Hippocampal formation (tissue), 2 donors: ENCODE results near the gene VMAC.
A peak's percentile ranks its signal among the peaks of the same experiment; 100 is the strongest.
"Not testable (repeated sequence)": the region's sequence is repeated elsewhere in the genome, so short reads cannot be mapped to it uniquely, and the experiment has no call there.

Experiments
- DNase-seq, 2 donors: peaks; one replicate each; lab custom pipeline; 2025; lab: John Stamatoyannopoulos, UW

VMAC gene

DNA sequence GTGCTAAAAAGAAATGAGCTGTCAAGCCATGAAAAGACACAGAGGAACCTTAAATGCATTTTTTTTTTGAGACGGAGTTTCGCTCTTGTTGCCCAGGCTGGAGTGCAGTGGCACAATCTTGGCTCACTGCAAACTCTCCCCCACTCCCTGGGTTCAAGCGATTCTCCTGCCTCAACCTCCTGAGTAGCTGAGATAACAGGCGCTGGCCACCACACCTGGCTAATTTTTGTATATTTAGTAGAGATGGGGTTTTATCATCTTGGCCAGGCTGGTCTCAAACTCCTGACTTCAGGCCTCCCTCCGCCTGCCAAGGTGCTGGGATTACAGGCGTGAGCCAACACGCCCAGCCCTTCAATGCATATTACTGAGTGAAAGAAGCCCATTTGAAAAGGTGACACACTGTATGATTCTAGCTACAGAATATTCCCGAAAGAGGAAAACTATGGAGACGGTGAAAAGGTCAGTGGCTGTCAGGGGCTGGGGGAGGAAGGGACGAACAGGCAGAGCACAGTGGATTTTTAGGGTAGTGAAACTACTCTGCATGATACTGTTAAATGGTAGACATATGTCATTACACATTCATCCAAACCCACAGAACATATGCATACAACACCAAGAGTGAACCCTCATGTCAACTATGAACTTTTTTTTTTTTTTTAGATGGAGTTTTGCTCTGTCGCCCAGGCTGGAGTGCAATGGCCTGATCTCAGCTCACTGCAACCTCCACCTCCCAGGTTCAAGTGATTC is 20.4 kb upstream of the VMAC start:
- not testable (repeated sequence) for DNase-seq

DNA sequence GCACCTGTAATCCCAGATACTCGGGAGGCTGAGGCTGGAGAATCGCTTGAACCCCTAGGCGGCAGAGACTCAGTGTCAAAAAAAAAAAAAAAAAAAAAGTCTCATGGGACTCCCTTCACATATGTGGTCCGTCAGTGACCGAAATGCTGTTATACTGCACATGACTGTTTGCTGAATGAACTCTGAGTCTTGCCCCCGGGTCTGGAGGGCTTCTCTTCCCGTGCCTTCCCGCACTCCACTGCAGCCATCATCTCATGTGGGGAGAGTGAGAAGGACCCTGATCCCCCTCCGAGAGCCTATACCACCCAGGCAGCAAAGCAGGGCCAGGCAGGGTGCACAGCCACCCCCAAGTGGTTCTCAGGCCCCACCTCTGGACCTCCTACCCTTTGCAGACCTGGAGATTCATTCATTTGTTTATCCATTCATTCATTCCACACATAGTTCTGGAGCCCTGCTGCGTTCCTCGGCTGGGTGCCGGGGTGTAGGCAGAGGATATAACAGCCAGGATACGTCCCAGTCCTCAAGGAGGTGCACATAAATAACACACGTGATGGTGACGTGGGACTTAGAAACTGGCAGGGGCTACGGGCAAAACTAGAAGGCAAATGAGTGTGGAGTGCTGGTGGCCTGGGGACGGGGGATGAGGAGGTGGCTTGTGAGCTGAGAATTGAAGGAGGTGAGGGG is 15.2 kb upstream of the VMAC start:
- DNase-seq: no peak

DNA sequence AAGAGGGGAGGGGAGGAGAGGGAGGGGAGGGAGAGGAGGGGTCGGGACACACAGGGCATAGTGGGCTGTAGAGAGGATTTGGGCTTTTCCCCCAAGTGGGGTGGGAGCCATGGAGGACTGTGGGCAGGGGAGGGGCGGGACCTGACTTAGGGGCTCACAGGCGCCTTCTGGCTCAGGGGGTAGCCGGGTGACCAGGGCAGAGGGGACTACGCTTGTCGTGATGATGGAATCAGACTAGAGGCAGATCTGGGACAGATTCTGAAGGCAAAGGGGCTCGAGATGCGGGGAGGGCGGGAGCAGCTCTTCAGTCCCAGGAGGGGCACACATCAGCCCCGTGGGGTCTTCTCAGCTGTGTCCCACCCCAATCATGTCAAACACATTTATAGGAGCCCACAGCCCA is 14.6 kb upstream of the VMAC start:
- no peak for DNase-seq

DNA sequence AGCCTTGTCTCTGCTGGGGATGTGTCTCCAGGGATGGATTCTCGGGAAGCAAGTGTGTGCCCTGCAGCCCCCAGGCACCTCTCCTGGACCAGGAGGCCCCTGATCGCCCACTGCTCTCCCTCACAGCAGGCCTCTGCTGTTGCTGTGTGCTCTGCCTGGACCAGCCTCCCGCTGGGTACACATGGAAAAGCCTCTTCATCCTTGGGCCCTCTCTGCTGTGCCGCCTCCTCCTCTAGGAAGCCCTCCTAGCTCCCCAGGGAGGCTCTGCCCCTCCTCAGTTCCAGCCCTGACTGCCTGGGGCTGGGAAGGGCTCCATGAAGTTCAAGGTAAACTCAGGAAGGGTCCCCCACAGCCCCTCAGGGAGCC is 13.1 kb upstream of the VMAC start:
- no peak for DNase-seq

DNA sequence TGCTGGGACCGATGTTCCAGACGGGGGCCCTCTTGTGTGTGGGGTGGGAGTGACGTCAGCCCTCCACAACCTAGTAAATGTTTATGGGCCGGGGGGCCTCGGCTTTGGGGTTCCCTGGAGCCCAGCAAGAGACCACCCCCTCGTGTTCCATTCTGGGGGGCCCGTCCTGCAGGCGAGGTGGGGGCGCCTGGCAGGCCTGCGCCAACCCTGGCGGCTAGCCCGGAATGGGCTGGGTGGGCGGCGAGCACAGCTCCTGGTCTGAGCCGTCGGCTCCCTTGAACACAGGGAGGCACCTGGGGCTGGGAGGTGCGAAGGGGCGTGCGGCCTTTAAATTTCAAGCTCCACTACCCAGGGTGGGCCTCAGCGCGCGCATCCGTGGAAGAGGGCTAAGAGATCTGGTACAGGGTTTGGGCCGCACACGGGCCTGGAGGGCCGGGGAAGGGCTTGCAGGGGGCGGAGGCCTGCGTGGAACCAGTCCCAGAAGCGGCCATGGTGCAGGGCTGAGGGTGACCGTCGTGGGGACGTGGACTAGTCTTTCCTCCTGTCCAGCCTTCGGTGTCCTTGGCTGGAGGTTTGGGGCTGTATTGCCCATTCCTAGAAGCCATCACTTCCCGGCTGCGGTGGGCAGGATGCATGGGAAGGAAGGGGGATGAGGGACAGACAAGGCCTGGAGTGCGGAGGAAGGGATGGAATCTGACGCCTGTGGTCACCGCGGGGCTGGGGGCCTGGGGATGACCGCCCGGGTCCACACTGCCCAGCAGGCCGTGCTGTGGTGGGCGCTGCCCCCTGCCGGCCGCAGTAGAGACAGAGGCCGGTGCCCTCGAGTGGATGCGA is 12.5 kb upstream of the VMAC start:
- peak in 1 of 2 donors; percentile 10 for DNase-seq

DNA sequence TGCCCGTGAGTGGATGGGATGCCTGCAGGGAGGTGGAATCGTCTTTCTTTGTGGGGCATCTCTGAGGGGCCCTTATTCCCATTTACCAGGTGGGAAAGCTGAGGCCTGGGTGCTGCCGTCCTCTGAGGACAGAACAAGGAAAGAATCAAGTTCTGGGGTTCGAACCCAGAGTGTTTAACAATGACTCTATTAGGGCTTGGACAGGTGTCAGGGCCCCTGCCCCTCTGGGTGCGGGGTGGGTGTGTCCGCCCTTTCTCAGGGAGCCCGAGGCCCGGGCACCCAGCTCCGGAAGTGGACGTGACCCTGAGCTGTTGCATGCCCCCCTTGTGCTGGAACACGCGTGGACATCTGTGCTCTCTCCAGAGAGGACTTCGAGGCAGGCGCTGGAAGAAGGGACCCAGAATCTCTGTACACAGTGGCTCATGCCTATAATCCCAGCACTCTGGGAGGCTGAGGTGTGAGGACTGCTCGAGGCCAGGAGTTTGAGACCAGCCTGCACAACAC is 11.8 kb upstream of the VMAC start:
- no peak for DNase-seq

DNA sequence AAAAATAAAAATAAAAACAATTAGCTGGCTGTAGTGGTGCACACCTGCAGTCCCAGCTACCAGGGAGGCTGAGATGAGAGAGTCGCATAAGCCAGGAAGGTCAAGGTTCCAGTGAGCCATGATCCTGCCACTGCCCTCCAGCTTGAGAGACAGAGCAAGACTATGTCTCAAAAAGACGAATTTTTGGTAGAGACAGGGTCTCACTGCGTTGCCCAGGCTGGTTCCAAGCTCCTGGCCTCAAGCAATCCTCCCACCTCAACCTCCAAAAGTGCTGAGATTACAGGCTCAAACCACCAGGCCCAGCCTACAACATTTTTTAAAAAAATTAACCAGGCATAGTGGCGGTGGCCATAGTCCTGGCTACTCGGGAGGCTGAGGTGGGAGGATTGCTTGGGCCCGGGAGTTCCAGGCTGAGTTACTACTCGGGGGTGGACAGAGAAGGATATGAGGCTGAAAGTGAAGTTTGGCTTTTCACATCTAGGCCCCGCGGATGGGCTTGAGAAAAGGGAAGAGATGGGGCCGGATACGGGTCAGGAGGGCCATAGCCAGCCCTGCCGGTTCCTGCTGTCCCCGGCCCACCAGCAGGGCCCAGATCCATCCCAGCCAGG is 11.3 kb upstream of the VMAC start:
- no peak for DNase-seq

DNA sequence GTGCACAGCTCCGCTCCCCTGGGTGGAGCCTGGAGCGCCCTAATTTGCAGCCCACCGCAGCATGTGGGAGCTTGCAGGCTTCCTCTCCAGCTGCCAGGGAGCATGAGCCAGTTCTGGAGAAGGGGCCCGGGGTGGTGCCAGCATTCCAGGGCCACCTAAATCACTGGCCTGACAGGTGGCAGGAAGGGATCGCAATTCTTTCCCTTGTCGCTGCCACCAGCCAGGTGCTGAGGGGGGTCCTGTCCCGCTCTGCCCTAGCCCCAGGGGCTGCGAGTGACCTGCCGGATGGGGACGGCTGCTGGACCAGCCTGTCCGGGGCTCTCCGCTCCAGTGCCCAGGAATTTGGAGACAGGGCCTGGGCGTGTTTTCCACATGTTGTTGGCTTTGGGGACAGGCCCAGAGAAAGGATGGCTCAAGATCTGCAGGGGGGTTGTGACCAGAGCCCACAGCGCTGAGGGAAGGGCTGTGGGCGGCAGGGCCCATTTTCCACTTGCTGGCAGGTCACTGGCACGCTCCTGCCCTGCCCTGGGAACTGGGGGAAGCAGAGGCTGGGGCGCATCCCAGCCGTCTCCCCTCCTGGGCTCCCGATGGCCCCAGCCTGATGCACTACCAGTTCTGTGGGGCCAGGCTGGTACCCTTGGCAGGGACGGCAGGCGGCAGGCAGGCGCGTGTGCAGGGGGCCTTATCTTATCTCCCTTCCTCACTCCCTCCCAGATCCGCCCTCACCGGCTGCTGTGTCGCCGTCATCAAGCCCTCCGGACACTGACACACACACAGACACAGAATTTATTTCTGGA is 10.6 kb upstream of the VMAC start:
- no peak for DNase-seq

DNA sequence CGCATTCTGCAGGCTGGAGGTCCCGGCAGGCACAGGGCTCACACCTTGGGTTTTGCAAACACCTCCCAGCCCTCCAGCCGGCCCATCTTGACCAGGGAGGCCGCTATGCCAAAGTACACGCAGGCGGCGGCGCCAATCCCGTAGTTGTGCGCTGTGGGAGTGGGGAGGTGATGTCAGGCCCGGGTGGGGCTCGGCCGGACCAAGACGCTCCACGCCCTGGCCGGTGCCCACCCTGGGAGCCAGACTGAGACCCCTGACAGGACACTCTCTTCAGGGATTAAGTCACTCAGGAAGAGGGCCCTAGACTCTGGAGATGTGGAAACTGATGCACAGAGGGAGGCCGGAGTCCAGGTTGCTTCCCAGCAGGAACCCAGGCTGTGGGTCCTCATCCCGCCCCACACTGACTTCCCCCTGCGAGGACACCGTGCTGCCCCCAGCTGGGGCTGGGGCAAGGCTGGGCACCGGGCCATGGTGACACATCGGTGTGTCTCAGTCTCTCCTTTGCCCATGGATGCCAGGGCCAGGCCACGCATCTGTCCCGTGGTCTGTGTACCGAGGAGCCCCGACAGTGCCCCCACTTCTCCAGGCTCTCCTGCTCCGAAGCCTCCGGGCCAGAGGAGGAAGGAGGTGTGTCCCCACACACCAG is 9.8 kb upstream of the VMAC start:
- no peak for DNase-seq

DNA sequence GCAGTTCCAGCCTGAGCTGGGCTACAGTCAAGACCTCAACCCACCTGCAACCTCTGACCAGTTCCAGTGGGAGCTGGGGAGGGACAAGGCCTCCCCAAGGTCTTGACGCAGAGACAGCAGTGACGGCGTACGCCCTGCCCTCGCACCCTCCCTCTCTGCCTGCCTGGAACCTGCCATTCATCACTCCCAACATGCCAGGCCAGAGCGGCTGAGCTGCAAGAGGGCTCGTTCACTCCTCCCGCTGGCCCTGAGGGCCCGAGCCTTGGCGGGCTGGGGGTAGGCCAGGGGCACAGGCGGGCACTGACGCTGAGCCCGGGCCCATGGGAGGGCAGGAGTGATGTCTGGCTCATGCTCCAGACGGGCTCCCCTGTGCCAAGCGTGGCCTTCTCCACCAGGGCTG is 9.3 kb upstream of the VMAC start:
- no peak for DNase-seq

DNA sequence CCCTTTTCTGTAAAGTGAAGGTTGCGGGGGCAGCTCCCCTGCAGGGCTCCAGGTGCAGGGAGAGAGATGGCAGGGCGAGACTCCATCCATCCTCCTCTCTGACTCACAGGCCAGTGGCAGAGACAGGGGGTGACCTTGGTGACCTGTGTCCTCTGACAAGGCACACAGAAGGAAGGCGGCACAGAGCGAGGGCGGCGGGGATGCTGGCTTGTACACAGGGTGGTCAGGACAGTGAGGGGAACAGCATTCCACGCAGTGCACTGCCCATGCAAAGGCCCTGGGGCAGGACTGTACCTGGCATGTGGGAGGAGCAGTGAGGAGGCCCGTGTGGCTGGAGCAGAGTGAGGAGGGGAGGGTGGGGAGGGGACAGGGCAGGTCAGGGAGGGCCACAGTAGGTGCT is 8.8 kb upstream of the VMAC start:
- DNase-seq: no peak

DNA sequence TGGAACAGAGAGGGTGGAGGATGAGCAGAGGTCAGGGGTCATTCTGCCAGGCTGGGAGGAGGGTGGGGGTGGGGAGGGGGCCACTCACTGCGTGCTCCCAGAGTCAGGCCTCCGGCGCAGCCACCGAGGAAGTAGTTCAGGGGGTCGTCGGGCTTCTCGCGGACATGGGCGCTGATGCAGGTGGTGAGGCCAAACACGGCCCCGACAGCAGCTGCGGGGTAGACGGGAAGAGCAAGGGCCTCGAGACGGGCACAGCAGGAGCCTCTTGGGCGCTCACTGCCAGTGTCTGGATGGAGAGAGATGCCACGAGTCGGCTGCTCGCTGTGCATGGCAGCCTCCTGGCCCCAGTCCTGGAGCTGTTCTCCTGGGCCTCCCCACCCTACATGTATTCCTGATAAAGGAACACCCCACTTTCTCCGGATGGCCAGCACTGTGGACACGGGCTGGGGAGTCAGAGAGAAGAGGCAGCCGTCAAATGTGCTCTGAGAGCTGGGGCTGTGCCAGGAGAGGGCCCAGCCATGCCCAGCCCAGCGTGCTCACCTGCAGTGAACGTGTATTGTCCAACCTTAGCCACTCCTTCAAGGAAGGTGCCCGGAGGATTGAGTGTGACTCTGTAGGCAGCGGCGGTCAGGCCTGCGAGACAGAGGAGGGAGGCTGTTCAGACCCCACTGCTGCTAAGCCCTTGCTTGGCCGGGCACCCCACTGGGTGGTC is 8.2 kb upstream of the VMAC start:
- DNase-seq: no peak

DNA sequence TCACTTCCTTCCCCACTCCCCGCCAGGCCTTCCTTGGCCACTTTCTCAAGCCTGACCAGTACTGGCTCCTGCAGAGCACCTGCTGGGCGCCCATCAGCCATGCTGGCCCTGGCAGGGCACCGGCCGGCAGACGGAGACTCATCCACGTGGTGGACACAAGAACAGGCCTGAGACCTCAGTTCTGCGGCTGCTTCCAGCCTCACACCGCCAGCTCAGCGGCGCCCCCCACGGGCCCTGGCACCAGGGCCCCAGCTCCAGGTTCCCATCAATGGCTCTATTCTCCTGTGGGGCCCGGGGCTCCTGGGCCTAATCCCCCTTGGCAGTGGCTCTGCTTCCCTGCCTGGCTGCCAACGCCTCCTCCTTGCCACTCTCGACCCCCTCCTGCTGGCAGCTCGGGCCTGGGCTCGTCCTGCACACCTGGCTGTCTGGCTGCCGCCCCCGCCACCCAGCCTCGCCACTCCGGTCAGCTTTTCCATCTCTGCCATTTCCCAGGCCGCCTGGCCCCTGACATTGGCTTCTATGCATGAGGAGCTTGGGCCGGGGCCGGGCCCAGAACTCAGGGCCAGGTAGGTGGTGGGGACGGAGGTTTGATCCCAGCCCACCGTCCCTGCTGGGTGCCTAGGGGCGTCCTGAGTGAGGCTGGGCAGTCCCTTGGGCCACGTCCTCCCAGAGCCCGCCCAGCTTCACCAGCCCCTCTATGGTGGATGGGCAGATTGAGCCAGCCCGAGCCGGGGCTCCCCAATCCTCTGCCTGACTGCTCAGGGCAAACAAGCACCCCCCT is 7.3 kb upstream of the VMAC start:
- no peak for DNase-seq

DNA sequence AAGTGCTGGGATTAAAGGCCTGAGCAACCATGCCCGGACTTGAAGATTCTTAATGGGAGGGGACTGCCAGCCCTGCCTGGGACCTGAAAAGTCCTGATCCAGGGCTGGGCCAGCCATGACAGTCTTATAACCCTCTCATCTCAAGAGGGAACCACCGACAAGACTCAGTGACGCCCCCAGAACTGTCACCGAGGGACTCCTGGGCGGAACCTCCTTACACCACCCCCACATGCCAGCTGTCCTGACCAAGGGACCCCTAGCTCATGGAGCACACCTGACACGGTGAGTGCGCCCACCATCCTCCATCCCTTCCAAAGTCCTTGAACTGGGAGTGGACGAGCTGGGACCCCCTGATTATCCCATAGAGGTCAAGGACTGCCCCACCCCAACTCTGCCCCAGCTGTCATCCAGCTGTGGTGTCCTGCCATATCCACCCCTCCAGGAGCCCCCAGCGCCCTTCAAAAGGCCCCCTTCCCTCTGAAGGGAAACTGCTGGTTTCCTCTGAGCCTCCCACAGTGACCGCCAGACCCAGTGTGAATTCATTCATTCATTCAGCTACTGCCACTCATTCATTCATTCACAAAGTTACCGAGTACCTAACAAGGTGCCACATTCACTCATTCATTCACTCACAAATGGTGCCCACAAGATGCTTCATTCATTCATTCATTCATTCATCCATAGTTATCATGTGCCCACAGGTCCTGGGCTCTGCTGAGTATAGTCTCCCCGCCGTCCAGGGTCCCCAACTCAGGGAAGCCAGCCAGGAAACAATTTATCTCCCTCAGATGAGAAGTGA is 4.7 kb upstream of the VMAC start:
- DNase-seq: no peak

DNA sequence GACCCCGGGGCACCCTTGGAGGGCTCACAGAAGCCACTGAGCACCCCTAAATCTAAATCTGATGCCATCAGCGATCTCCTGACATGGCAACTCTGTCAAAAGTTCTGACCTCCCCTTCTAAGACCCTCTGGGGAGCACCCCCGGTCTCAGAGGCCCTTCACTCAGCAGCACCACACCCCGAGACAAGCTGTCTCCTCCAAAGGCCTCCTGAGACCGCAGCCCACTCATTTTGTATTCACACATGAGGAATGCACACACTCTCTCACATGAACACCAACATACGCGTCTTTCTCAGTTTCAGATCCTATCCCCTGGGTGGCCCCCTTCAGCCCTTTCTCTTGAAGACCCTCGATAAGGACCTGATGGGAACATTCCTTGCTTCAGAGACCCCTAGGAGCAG is 3.7 kb upstream of the VMAC start:
- no peak for DNase-seq

DNA sequence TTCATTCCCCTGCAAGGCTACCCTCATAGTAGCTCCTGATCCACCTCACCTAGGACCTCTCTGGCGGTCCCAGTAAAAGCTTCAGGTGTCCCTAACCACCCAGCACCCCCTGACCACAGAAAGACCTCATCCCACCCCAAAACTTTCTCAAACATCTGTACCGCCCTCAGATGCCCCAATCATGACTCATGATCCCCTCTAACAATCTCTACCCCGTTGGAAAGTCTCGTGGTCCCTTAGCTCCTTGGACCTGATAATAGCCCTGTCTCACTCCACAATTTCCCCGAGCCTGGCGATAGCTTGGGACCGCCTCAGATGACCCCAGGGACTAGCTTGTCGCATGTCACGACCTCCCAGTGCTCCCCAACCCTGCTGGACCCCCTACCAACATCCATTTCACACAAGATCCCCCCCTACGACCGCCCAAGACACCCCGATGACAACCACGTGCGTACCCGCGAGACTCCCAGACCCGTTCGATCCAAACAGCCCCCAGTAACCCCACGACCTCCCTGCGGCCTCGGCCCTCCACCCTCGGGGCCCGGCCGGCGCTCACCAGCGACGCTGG is 1.5 kb upstream of the VMAC start:
- DNase-seq: no peak

DNA sequence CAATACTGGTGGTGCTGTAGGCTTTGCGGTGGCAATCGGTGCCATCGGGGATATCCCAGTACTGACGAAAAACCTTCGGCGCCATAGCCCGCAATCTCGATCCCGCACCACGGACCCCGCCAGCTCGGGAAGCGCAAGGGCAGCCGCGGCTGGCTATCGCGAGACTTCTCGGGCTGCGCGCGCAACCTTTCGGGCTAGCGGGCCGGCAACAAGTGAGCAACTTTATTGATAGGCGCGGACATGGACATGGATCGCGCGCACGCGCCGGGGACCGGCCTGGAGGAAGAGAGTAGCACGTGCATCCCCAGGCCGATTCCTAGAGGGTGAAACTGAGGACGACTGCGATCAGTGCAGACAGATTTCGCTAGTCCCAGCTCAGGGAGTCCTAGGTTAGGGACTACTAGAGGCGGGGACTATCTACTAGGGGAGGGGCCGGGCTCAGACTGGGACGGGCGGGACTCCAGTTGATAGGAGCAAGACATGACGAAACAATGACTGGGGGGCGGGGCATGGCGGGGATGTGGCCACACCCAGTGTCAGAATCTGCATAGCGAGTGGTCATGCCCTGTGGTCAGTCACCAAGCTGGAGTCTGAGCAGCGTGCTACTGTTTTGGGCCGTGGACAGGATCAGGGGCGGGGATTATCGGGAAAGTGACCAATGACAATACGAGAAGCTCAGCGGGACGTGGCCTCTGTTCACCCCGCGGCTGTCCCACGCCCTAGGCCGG is 884 bp upstream of the VMAC start, which contains the start of gene NDUFA11:
NDUFA11 (minus strand) TSS at position 167 of the 728 bp plus-strand sequence; CDS start at position 85, 82 bp downstream.
- peak; percentile 92 to 96 for DNase-seq
